LNCAP (cell line): ENCODE results near the gene ACTA2.

Experiments
- CTCF ChIP-seq: fragments of 450-650 bp; IDR thresholded peaks from 2 replicates; pipeline ENCODE4 v1.5.1; 2017; ENCODE audit warnings: mild to moderate bottlenecking

ACTA2 gene

GRCh38 chr10:88992921-88993524 lies 40.5 kb upstream of the ACTA2 start:
- no peak for TF ChIP-seq CTCF

DNA sequence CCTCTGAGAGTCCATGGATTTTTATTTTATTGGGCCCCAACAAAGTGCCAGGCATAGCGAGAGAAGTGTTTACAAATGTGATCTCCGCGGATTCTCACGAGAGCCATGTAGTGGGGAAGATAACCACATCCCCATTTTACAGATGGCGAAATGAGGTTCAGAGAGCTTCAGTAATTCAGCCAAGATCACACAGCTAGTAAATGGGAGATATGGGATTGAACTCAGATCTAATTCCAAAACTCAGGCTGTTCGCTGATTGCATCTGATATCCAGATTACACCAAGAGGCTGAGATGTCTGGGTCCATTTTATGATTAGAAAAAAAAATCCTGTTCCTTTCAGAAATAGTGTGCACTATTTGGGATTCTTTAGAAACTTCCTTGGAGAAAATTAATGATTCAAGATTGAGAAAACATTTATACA lies 39.3 kb upstream of the ACTA2 start:
- TF ChIP-seq CTCF, result no peak

GRCh38 chr10:88991161-88991898 lies 38.8 kb upstream of the ACTA2 start:
- TF ChIP-seq CTCF, result no peak

DNA sequence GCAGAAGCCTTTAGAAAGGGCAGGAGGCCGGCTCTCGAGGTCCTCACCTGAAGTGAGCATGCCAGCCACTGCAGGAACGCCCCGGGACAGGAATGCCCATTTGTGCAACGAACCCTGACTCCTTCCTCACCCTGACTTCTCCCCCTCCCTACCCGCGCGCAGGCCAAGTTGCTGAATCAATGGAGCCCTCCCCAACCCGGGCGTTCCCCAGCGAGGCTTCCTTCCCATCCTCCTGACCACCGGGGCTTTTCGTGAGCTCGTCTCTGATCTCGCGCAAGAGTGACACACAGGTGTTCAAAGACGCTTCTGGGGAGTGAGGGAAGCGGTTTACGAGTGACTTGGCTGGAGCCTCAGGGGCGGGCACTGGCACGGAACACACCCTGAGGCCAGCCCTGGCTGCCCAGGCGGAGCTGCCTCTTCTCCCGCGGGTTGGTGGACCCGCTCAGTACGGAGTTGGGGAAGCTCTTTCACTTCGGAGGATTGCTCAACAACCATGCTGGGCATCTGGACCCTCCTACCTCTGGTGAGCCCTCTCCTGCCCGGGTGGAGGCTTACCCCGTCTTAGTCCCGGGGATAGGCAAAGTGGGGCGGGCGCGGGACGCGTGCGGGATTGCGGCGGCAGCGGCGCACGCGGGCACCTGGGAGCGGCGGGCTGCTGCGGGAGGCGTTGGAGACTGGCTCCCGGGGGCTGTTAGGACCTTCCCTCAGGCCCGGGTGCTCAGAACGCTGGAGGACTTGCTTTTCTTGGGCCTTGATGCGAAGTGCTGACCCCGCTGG lies 38.0 kb upstream of the ACTA2 start, which contains the start of gene FAS:
Gene FAS, plus strand, starts transcription at position 415 of the 777 bp plus-strand sequence. Its CDS starts 79 bp downstream, at position 494.
- TF ChIP-seq CTCF, result no peak

GRCh38 chr10:88989824-88990383 lies 37.3 kb upstream of the ACTA2 start:
- no peak for TF ChIP-seq CTCF

DNA sequence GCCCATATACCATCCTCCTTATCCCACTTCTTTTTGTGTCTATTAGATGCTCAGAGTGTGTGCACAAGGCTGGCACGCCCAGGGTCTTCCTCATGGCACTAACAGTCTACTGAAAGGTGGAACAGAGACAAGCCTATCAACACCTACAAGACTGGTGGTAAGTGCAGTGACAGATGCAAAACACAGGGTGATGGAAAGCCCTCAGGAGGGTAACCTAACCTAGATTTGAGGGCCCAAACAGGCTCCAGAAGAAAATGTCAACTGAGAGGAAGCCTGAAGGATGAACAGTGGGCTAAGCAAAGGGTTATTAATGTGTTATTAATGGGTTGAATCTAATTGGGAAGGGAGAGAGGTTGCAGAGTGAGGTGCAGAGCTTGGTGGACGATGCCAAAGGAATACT lies 36.9 kb upstream of the ACTA2 start:
- TF ChIP-seq CTCF, result no peak

DNA sequence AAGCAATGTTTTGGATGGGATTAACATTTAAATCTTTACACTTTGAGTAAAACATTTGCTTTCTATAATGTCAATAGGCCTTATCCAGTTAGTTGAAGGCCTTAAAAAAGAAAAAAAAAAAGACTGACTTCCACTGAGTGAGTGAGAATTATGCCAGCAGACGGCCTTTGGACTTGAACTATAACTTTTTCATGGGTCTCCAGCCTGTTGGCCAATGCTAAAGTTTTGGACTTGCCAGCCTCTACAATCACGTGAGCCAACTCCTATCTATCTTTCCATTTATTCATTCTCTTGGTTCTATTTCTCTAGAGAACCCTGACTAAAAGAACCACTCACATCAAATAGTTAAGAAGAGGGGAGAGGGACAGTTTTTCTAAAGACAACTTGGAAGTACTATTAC lies 35.3 kb upstream of the ACTA2 start:
- no peak for TF ChIP-seq CTCF
